Bronchial smooth muscle cell (primary cell): ENCODE data around the gene MAGED4B. TPM values are rescaled to one million over a fixed set of nuclear protein-coding genes. Genes with fewer than 3 reads are reported as not detected.

Experiments
- total RNA-seq: library from RNA; depleted of rRNA; stranded (reverse); fragments of >200 nt; gene quantifications from 2 replicates; pipeline ENCODE4 v1.2.1, GENCODE V29; 2014

Gene MAGED4B, protein sequence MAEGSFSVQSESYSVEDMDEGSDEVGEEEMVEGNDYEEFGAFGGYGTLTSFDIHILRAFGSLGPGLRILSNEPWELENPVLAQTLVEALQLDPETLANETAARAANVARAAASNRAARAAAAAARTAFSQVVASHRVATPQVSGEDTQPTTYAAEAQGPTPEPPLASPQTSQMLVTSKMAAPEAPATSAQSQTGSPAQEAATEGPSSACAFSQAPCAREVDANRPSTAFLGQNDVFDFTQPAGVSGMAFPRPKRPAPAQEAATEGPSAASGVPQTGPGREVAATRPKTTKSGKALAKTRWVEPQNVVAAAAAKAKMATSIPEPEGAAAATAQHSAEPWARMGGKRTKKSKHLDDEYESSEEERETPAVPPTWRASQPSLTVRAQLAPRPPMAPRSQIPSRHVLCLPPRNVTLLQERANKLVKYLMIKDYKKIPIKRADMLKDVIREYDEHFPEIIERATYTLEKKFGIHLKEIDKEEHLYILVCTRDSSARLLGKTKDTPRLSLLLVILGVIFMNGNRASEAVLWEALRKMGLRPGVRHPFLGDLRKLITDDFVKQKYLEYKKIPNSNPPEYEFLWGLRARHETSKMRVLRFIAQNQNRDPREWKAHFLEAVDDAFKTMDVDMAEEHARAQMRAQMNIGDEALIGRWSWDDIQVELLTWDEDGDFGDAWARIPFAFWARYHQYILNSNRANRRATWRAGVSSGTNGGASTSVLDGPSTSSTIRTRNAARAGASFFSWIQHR
- total RNA-seq: 18.3 and 51.6 TPM in 2 replicates

GRCh38 chrX:52068666-52069640, at the start of gene MAGED4B:
Gene MAGED4B, minus strand, starts transcription at chrX:52069183. Its CDS starts 1,011 bp downstream, at chrX:52068172.

Other genes starting within 250 kb of the MAGED4B start
- 53.8 and 129 TPM in 2 replicates for gene MAGED1, start 175.6 kb downstream of the MAGED4B start, total RNA-seq
- 21.8 and 32.6 TPM in 2 replicates for gene MAGED4, start 115.7 kb upstream of the MAGED4B start, total RNA-seq